Motor neuron (in vitro differentiated cells): ENCODE results near the gene TANGO2. TPM values are rescaled to one million over a fixed set of nuclear protein-coding genes. Genes with fewer than 3 reads are reported as not detected.

Source experiments
- ATAC-seq, 8 experiments: fragments of 200-7000 bp; cut with Tn5 transposase; replicated peaks in 6 of 8; 2 replicates each; pipeline ENCODE4 v1.8.0; 2021; ENCODE audit warnings: mild to moderate bottlenecking in 8 of 8, moderate library complexity in 8 of 8
- H3K27ac ChIP-seq, 2 donors: fragments of 250-450 bp; sonication (Bioruptor Pico); 2 replicates each; pipeline ENCODE4 v1.9.0; 2021; ENCODE audit warnings: antibody characterized with exemption in 2 of 2, mild to moderate bottlenecking in 2 of 2, moderate library complexity in 1 of 2
- H3K4me1 ChIP-seq, 2 donors: fragments of 250-450 bp; sonication (Bioruptor Pico); replicated peaks in 1 of 2; 2 replicates each; pipeline ENCODE4 v1.6.1; 2021; ENCODE audit warnings: antibody characterized with exemption in 2 of 2, mild to moderate bottlenecking in 2 of 2, moderate library complexity in 1 of 2
- H3K4me3 ChIP-seq, 5 donors: fragments of 250-450 bp; sonication (Bioruptor Pico); 2 replicates each; pipeline ENCODE4 v1.9.0; 2021; ENCODE audit warnings: antibody characterized with exemption in 5 of 5, mild to moderate bottlenecking in 5 of 5, moderate library complexity in 4 of 5
- WGBS, 10 experiments: fragments of 450-650 bp; shearing (Covaris generic); methylation state at CpG; one replicate each; pipeline ENCODE4 v1.0.0; 2022; 5-methylcytosine and 5-hydroxymethylcytosine counted together
- in situ Hi-C, 9 experiments: fragments of 400-800 bp; cut with MboI; loops; one replicate each; pipeline ENCODE4 v1.15.0; 2021; ENCODE audit warnings: low sequenced_read_pairs in 9 of 9, low pct_unique_long_range_greater_than_20kb in 2 of 9; ENCODE audit not compliant: unreplicated experiment in 9 of 9
- total RNA-seq, 8 experiments: library from RNA; unstranded; fragments of 300-600 nt; gene quantifications; 2 replicates each; pipeline versions ENCODE4 v1.2.3 to v1.2.4, GENCODE V29; 2022

Gene TANGO2, protein sequence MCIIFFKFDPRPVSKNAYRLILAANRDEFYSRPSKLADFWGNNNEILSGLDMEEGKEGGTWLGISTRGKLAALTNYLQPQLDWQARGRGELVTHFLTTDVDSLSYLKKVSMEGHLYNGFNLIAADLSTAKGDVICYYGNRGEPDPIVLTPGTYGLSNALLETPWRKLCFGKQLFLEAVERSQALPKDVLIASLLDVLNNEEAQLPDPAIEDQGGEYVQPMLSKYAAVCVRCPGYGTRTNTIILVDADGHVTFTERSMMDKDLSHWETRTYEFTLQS
- total RNA-seq: 10 to 100 TPM in 5 of 8 experiments, 1 to 10 TPM in 3; 5.4 to 36.3 (median 14.5) TPM

DNA sequence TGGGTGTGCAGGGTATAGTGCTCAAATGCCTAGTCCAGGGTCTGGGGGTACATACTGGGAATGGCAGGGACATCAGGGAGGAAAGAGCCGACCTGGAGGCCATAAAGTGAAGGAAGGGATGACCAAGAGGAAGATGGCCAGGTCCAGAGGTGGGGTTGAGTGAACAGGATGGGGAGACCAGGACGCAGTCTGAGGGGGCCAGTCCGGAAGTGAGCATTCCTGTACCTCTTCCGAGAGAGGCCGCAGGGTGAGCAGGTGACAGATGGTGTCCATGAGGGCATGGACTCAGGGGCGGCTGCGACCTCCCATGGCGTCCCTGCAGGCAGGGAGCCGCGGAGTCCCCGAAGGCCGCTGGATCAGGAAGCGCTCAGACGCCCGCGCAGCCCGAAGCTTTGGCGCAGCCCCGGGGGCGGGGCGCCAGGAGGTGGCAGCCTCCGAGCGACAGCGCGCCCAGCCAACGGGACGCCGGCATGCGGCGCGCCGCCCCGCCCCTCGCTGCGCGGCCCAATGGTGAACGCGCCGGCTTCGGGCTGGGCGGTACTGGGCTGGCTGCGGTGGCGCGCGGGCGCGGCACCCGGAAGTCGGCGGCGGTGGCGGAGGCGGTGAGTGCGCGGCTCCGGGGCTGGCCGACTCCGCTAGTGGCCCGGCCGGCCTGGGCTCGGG is at the start of gene TANGO2:
TANGO2 (plus strand) TSS at position 578 of the 663 bp plus-strand sequence. CDS start 15,689 bp downstream, outside the sequence.
- Histone ChIP-seq H3K4me3 (peak within 1 kb of the TSS; percentile 62 to 89 (median 72)), H3K27ac (peak within 1 kb of the TSS; percentile 19 to 62), H3K4me1 (peaks cover 21 to 22% of the 10 kb centered on the region in 2 donors)
- 0 to 5% (median 1%) methylated on average over 1 to 19 of the region's 61 CpGs; no CpG with 5 or more reads in 4 of the 10 experiments for WGBS, 10 experiments
- in situ Hi-C loops: no loop called here
- ATAC-seq: peak; percentile 75 to 88 (median 80)

DNA sequence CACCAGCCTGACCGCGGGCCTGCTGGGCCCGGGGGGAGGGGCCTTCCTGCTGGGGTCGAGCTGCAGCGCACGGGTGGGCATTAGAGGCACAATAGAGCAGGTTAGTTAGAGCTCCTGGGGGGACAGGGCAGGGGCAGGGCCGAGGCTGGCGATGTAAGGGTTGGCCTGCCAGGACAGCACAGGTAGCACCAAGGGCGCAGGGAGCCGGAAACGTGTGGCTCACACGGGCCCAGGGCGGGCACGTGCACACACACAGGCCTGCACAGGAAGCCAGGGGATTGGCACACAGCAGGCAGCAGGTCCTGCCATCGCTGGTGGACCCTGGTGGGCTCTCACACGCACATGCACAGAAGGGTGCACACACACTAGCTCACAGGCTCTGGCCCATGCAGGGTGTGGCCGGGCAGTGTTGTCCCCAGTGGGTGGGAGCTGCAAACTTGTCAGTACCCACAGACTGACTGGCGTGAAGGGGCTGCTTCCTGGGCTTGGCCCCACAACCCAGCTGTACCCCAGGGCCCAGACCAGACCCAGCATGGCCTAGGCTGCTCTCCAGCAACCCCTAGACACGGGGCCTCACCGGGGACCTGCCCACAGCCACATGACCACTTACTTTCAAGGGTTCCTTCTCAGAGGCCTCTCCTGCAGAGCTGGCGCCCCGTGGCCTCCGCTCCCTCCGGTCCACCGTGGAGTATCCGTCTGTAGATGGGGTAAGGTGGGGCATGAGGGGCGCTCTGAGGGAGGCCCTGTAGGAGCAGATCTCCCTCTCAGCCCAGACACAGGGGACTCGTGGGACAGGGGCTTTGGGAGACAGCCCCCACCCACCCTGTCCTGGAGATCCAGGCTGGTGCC is 49.4 kb upstream of the TANGO2 start:
- 0 to 100% (median 70%) methylated on average over 1 to 4 of the region's 28 CpGs; no CpG with 5 or more reads in 4 of the 10 experiments for WGBS, 10 experiments
- no peak overlapping the region for H3K4me3 ChIP-seq
- peak overlapping the region in 1 of 2 donors; percentile 24 for H3K27ac ChIP-seq
- peaks cover 22 to 42% of the 10 kb centered on the region in 2 donors for H3K4me1 ChIP-seq
- no peak for ATAC-seq
- in situ Hi-C loops: no loop called here

DNA sequence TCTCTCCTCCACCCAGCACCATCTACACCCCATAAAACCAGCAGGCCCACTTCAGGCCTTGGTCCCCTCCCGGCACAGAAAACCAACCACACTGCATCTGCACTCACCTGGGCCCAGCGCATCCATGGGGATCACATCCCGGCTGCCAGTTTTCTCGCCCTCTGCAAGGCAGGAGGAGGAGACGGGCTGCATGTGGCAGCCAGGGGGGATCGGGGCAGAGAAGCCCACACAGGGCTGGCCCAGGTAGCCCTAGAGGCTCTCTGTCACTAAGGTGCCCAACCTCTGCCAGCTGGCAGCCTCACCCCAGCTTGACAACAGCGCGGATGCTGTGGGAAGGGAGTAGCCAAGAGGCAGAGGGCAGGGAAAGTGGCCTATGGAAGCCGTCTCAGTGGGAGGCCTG is 48.7 kb upstream of the TANGO2 start:
- no peak overlapping the region for H3K4me3 ChIP-seq
- peaks cover 17 to 34% of the 10 kb centered on the region in 2 donors for H3K4me1 ChIP-seq
- ATAC-seq: no peak
- peak overlapping the region in 1 of 2 donors; percentile 13 for H3K27ac ChIP-seq
- 93 to 100% methylated on average over 2 to 3 of the region's 9 CpGs; no CpG with 5 or more reads in 8 of the 10 experiments for WGBS, 10 experiments
- in situ Hi-C loops: no loop called here

DNA sequence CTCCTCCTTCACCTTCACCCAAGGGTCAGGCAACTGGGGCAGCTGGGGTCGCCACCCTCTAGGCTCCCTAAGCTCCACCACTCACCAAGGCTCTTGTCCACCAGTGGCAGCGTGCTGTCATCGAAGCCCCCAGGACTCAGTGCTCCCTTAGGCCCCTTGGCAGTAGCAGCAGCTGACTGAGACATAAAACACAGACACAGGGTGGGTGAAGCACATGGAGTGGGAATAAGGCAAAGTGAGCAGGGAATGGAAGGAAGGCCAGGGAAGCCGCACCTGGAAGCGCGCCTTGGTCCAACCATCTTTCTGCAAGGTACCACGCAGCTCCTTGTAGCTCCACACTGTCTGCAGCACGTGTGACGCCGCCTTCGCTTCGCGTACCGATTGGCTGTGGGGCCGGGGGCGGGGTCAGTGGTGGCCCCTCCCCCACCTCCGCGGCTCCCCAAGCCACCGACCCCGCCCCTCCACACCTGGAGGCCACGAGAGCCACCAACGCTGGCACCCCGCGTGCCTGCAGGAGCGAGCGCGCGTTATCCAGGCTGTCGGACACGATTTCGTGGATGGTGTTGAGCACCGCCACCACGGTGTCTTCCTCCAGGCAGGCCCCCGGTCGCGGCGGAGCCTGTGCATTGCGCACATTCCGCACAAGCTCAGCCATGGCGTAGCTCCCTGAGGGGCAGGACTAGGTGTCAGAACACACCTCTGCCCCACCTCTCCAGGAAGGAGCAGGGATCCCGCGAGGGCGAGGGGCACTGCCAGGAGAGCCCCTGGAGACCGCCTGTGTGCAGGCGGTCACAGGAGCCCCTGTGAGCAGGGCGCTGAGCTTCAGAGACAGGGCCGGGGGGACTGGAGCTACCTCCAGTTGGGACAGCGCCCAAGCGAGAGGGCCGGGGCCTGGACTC is 48.0 kb upstream of the TANGO2 start:
- in situ Hi-C loops: no loop called here
- Histone ChIP-seq H3K4me3 (no peak overlapping the region), H3K4me1 (peaks cover 10 to 28% of the 10 kb centered on the region in 2 donors), H3K27ac (peak overlapping the region; percentile 13 to 33)
- WGBS, 10 experiments: 99 to 100% (median 100%) methylated on average over 1 to 10 of the region's 50 CpGs; no CpG with 5 or more reads in 7 of the 10 experiments
- no peak for ATAC-seq

DNA sequence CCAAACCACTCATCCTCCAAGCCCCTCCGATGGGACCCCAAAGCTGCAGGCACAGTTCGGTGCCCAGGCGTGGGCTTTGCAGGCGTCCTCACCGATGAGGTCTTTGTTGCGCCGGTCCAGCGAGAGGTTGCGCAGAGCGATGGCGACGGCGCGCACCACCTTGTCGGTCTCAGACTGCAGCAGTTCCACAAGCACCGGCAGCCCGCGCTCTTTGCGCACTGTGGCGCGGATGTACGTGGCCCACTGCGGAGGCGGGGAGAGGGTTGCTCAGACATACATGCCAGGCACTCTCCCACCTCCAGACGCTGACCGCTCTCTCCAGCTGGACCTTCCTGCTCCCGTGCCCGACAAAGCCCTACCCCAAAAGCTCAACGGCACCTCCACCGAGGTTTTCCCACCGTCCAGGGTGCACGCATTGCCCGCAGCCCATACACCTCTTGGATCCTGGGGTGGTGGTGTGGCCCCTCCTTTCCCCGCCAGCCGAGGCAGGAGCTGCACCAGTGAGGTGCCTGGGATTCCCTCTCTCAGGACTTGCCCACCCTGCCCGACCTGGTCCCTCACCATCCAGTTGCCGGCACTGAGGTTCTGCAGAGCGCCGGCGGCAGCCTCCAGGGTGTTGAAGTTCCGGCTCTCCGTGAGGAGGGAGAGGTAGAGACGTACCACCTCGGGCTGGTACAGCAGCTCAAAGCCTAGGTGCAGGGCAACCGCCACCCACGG is 47.2 kb upstream of the TANGO2 start:
- in situ Hi-C loops: no loop called here
- H3K4me1 ChIP-seq: peaks cover 10 to 23% of the 10 kb centered on the region in 2 donors
- H3K27ac ChIP-seq: peak overlapping the region in 1 of 2 donors; percentile 21
- ATAC-seq: no peak
- no peak overlapping the region for H3K4me3 ChIP-seq
- WGBS, 10 experiments: 87 to 100% (median 98%) methylated on average over 3 to 22 of the region's 46 CpGs; no CpG with 5 or more reads in 6 of the 10 experiments

DNA sequence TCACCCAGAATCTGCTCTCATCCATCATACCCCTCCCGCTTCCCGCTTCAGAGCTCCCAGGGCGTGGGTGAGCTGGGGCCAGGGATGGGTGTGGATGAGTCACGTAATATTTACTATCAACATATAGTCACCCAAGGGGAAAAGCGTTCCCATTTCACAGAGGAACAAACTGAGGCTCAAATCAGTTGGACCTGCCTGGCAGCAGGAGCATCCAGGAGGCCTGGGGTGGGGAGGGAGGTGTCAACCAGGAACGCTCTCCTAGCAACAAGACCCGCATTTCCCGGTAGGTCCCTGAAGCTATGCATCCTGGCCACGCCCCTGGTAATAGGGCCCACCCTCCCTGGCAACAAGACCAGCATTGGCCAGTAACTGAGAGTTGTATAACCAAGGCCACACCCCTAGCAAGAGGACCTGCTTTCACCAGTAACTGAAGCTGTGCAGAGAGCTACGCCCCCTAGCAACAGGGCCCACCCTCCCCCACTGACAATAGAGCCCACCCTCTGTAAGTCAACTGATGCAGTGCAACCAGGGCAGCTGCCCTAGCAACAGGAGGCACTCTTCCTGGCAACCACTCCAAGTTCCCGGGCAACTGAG is 46.5 kb upstream of the TANGO2 start:
- no peak overlapping the region for H3K4me3 ChIP-seq
- peak overlapping the region in 1 of 2 donors; percentile 83 for H3K27ac ChIP-seq
- ATAC-seq: peak; percentile 75 to 92 (median 84)
- peaks cover 10 to 23% of the 10 kb centered on the region in 2 donors for H3K4me1 ChIP-seq
- in situ Hi-C loops: no loop called here
- WGBS, 10 experiments: 0 to 100% (median 60%) methylated on average over 1 to 2 of the region's 11 CpGs; no CpG with 5 or more reads in 6 of the 10 experiments

DNA sequence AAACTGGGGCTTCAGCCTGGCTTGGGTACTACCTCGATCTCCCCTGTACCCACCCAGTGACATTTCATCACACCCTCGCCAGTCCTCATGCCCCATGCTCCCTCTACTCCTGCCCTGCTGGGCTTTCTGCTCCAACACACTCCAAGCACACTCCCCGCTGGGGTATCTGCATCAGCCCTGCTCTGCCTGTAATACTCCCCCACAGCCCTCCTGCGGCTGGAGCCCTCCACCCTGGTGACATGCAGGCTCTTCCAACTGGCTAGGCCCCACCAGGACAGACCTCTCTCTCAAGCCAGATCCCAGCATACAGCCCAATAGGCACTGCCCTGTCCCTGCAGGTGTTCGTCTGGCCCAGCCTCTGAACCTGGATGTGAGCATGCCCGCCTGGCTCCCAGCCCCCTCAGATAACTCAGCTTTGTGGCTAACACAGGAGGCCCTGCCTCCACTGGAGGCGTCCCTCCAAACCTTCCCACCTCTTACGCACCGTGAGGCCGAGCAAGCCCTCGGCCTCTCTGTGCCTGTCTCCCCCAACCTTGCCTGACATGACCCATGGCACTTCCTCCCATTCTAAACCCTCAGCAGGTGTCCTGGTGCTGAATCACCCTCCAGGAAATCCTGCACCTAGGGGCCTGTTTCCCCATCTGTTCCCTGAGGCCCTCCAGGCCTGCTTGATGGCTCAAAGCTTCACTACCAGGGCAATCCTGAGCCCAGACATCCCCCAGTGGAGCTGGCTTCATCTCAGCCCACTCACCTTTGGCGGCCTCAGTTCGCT is 45.8 kb upstream of the TANGO2 start:
- 48 to 100% (median 80%) methylated on average over 1 to 4 of the region's 13 CpGs; no CpG with 5 or more reads in 3 of the 10 experiments for WGBS, 10 experiments
- in situ Hi-C loops: no loop called here
- ATAC-seq: peak; percentile 8 to 27 (median 13)
- Histone ChIP-seq H3K4me3 (no peak overlapping the region), H3K4me1 (peaks cover 10 to 23% of the 10 kb centered on the region in 2 donors), H3K27ac (peak overlapping the region; percentile 23 to 83)

DNA sequence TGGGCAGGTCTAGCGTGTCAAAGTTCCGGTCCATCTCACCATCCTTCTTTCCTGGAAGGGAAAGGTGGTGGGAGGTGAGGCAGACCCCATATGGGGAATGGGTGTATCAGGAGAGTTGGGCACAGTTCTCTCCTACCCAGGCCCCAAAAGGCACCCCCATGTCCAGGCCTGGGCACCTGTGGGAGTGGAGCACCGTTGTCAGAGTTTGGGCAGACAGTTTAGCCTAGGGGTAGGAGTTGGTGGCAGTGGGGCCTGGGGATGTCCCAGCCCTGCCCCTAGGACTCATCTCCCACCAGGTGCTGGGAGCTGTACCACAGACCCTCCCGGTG is 45.2 kb upstream of the TANGO2 start:
- 77 to 90% methylated on average over 2 to 3 of the region's 4 CpGs; no CpG with 5 or more reads in 8 of the 10 experiments for WGBS, 10 experiments
- in situ Hi-C loops: no loop called here
- H3K27ac ChIP-seq: peak overlapping the region; percentile 23 to 83
- ATAC-seq: no peak
- no peak overlapping the region for H3K4me3 ChIP-seq
- H3K4me1 ChIP-seq: peaks cover 10 to 22% of the 10 kb centered on the region in 2 donors

DNA sequence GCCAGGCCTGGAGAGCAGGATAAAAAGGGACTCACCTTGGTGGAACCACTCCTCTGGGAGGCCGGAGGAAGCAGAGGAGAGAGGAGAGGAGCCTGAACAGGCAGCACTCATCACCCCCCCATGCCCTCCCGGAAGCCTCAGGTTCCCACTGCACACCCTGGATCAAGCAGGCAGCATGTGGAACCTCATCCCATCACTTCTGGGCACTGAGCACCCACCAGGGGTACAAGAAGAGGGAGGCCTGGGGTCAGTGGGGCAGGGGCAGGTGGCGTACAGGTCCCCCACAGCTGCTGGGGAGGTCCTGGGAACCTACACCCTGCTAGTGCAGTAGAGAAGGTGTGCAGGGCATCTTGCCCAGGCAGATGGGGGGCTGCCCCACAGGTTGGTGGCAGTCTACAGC is 44.2 kb upstream of the TANGO2 start:
- peaks cover 10 to 18% of the 10 kb centered on the region in 2 donors for H3K4me1 ChIP-seq
- H3K4me3 ChIP-seq: no peak overlapping the region
- H3K27ac ChIP-seq: peak overlapping the region in 1 of 2 donors; percentile 83
- ATAC-seq: no peak
- WGBS, 10 experiments: 67 to 100% (median 100%) methylated on average over 1 of the region's 3 CpGs; no CpG with 5 or more reads in 7 of the 10 experiments
- in situ Hi-C loops: no loop called here

DNA sequence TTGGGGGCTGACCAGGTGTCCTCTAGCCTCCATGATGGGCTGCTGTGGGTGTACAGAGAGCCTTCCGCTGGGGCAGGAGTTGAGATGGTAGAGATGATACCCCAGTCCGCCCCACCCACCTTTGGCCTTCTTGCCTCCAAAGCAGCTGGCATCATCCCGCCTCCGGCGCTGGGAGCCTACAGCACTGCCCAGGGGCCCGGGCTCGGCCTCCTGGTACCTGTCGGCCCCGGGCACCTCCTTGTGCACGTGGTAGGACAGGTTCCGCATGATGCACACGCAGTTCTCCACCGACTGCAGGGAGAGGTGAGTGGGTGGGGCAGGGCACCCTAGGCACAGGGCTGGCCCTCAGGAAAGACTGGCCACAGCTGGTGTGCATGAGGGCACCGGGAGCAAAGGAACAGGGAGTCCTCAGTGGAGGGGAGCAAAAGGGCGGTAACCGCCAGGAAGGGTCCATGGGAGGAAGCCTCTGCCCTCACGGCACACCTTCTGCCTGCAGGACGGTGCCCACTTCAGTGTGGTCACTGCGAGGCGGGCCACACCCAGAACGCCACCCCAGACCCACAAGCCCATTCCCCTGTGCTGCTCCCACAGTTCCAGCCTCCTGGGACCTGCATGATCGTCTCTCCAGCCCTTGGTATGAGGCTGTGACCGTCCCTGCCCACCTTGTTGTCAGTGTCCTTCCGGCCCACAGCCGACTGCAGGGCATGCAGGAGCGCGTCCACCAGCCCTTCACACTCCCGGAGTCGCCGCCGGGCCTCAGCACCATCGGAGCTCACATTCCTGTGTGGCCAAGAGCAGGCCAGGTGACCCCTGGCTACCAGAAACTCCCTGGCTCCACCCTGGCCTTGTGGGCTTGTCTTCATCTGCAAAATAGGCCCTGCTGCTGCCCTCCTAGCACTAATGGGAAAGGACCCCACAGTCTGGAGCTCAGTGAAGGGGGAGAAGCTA is 43.3 kb upstream of the TANGO2 start:
- in situ Hi-C loops: no loop called here
- no peak for ATAC-seq
- H3K4me3 ChIP-seq: no peak overlapping the region
- H3K4me1 ChIP-seq: peaks cover 10 to 18% of the 10 kb centered on the region in 2 donors
- peak overlapping the region in 1 of 2 donors; percentile 41 for H3K27ac ChIP-seq
- 80 to 97% (median 90%) methylated on average over 5 to 6 of the region's 32 CpGs; no CpG with 5 or more reads in 7 of the 10 experiments for WGBS, 10 experiments
